ENCODE data around the gene VAT1L.

VAT1L gene

DNA sequence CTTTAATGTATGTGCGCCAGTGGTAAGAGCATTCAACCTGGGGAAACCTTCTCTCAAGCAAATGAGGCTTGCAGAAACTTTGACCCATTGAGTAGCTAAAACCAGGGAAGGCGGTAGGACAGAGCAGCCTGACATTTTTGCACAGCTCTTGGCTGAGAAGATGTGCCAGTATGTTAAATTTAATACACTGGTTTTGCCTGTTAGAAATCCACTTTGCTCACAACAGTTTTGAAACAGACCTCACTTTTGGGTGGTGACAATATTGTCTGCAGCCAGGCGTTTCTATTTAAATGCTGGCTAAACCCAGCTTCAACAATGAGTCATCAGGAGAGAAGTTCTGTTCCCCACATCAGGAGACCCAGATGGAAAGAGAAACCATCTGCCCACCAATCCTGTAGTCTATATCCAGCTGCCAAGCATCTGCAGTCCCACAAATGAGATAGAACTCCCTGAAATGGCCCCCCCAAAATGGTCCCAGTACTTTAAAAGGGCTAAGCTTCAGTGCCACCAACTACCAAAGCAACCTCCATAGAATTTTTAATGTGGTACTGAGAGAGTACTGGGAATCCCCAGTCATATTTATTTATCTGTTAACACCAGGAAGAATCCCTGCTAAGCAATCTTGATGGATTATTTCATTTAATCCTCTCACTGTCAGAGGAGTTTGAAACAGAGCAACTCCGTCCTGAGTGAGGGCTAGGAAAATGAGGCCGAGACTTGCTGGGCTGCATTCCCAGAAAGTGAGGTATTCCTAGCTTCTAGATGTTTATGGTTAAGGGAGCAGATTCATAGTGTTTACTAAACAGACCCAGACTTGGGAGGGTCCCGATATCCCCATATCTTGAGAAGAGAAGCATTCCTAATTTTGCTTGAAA lies 205.0 kb downstream of the VAT1L start:
- DNase-seq (ENCODE audit: low spot score), result peak; percentile 31

DNA sequence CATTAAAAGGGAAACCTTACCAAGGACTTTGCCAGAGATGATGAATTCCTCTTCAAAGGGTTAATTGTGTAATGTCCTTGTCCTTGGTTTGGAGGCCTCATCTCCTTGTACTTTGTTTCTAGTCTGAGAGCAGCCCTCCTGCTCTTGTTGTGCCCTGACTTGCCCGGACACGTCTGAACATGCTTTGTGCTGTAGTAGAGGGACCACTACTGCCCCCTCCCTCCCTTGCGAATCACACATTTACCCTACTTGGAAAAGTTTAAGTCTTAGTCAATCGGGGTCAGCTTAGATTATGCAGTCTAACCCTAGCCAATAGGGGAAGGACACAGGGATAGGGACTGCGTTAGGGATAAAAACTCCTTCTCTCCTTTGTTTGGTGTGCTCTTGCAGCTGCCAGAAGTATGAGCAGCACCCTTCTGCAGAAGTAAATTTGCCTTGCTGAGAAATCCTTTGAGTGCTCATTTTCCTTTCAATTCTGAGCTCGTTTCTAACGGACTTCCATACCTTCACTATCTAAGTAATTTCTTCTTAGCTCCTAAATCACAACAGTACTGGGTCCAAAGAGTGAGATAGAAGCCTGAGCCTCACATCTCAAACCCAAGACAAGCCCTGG lies 207.6 kb downstream of the VAT1L start:
- no peak for DNase-seq (ENCODE audit: low spot score)

DNA sequence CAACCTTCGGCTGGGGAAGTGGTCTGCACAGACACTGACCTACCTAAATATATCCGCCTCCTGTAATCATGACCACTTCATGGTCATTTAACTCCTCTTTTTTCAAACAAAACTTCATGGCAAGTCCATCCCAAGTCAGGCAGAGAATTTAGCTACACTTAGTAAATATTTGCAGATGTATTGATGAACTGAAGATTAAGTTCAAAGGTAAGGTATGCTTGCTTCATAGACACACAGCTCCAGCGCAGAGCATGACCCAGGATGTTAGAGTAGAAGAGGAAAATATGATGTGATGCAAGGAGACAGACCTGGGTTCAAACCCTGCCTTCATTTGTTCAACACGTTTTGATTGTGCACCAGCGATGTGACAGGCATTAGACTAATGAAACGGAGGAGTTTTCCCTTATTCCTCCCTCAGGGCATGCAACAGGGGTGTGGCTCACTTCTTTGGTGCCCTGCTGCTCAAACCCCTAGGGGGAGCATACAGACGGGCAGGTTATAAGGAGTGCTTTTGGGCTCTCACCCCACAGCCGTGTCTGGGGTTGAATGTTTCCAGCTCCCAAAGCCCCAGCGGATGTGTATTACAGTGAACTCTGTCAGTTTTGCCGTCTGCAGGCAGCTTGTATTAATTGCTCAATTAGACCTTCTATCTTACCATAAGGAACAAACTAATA lies 210.1 kb downstream of the VAT1L start:
- DNase-seq (ENCODE audit: low spot score), result no peak

- DNase-seq (ENCODE audit: low spot score), result no peak
Measured at GRCh38 chr16:78001451-78002025, 213.2 kb downstream of the VAT1L start.

DNA sequence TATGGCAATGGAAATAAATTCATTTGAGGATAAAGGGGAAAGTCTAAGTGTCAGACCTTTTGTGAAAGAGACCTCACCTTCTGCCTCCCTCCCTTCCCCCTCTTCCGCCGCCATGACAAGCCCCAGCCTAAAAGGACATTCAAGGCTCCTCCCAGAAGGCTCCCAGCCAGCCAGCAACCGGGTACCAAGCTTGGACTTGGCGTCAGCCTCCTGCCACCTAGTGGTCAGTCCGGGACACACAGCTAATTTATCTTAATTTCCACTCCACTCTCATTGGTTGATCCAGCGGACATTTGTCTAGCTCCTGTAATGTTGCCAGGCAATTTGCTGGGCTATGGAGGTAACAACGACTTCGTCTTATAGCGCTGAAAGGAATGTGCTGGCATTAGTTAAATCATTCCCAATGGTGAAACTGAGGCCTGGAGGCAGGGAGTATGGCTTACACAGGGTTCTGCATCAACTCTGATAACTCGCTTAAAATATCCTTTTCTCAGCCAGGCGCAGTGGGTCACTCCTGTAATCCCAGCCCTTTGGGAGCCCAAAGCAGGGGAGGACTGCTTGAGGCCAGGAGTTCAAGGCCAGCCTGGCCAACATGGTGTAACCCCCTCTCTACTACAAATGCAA lies 214.7 kb downstream of the VAT1L start:
- DNase-seq (ENCODE audit: low spot score), result peak; percentile 83

GRCh38 chr16:78004517-78004916 lies 216.2 kb downstream of the VAT1L start:
- DNase-seq (ENCODE audit: low spot score), result peak; percentile 16

- DNase-seq (ENCODE audit: low spot score), result no peak
Measured at GRCh38 chr16:78005881-78006280, 217.5 kb downstream of the VAT1L start.

DNA sequence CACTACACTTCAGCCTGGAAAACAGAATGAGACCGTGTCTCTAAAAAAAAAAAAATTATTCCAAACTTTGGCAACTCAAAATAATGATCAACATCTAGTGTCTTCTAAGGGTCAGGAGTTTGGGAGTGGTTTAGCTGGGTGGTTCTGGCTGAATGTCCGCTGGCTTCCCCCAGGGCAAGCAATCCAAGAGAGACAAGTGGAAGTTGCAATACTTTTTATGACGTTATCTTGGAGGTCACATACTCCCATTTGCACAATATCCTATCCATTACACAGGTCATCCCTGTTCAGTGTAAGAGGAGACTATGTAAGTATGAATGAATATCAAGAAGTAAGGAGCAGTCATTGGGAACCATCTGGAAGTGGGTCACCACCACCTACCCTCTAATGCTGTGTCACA lies 218.8 kb downstream of the VAT1L start:
- no peak for DNase-seq (ENCODE audit: low spot score)

DNA sequence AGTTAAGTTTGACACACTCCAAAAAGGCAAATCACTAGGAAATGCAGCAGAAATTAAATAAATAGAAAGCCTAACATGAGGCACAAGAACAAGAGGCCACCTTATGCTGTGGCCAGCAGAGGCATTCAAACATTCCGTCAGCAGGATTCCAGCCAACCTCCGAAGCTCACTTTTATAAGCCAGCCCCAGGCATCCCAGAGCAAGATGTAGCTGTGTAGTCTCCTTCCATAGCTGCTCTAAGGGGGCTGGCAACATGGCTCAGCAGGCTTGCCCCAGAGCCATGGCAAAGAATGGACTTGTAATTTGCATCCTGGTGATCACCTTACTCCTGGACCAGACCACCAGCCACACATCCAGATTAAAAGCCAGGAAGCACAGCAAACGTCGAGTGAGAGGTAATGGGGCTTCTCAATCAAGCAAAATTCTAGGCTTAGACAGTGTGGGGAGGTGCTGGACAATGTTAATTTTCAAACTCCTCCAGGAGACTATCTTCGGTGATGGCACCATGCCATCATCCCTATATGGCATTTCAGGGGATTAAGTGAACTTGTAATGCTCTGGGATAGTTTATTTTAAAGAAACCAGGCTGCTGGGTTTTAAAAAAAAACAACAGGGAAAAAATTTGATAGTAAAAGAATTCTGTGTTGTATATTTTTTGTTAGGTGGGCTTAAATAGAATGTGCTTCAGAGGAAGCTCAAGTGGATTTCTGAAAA lies 234.1 kb downstream of the VAT1L start, which contains the start of gene CLEC3A:
Gene CLEC3A (plus strand): TSS at position 202 of the 714 bp plus-strand sequence. CDS start 79 bp downstream, at position 281.
- no peak for DNase-seq (ENCODE audit: low spot score)

- no peak for DNase-seq (ENCODE audit: low spot score)
Measured at GRCh38 chr16:78024159-78024558, 235.8 kb downstream of the VAT1L start.

DNA sequence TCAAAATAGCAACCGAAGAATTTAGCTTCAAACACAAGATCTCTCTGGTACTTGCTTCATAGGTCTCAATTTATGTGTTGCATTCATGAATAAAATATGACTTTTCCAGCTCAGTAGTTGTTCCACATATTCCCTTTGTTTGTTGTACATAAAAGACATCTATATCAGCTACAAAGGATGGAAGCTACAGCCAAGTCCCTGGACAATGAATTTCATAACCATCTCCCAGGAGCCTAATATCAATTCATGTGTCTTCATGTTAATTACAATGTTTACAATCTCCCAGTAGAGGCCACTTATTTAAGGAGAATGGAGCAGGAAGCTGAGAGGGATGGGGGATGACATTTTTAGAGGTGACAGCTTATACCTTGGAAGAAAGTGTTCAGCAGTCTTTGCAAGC lies 237.3 kb downstream of the VAT1L start:
- no peak for DNase-seq (ENCODE audit: low spot score)

DNA sequence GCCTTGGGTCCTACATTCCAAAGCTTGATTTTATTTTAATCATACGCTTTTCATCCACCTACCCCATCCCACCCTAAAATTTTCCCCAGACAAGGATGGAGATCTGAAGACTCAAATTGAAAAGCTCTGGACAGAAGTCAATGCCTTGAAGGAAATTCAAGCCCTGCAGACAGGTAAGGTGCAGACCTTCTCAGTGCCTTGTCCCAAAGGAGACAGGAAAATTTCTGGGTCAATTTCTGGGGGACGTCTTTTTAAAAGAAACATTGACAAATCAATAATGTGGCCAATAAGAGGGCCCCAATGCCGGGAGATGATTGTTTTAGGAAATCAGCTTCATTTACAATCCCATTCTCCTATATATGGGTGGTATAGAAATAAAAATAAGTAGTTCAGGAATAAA lies 239.7 kb downstream of the VAT1L start:
- no peak for DNase-seq (ENCODE audit: low spot score)

All from SW480 (cell line).